HepG2 (cell line): ENCODE results near the gene ADORA2B.

ENCODE experiments used
- FOXM1 ChIP-seq: sonication (generic); formaldehyde crosslinking; IDR thresholded peaks from 2 replicates; pipeline ENCODE4 v1.5.0; 2020; ENCODE audit warnings: missing genetic modification reagents
- IKZF4 ChIP-seq: sonication (generic); formaldehyde crosslinking; IDR thresholded peaks from 2 replicates; pipeline ENCODE4 v1.5.1; 2020; ENCODE audit warnings: borderline replicate concordance, mild to moderate bottlenecking, low read depth, missing genetic modification reagents; ENCODE audit errors: not compliant biosample characterization
- SMC3 ChIP-seq: IDR thresholded peaks from 2 replicates; pipeline ENCODE4 v1.6.1; 2011; ENCODE audit warnings: low read length, improper control_type of control experiment
- TF ChIP-seq, protein P1 (sequence below): sonication (generic); formaldehyde crosslinking; IDR thresholded peaks from 2 replicates; pipeline ENCODE4 v1.5.0; 2020; ENCODE audit warnings: mild to moderate bottlenecking, missing genetic modification reagents, moderate library complexity

GRCh38 chr17:15917438-15918027 is 27.4 kb upstream of the ADORA2B start:
- TF ChIP-seq, protein P1, sequence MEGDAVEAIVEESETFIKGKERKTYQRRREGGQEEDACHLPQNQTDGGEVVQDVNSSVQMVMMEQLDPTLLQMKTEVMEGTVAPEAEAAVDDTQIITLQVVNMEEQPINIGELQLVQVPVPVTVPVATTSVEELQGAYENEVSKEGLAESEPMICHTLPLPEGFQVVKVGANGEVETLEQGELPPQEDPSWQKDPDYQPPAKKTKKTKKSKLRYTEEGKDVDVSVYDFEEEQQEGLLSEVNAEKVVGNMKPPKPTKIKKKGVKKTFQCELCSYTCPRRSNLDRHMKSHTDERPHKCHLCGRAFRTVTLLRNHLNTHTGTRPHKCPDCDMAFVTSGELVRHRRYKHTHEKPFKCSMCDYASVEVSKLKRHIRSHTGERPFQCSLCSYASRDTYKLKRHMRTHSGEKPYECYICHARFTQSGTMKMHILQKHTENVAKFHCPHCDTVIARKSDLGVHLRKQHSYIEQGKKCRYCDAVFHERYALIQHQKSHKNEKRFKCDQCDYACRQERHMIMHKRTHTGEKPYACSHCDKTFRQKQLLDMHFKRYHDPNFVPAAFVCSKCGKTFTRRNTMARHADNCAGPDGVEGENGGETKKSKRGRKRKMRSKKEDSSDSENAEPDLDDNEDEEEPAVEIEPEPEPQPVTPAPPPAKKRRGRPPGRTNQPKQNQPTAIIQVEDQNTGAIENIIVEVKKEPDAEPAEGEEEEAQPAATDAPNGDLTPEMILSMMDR, result no peak
- TF ChIP-seq IKZF4 (CRISPR knock-in tag) (no peak), SMC3 (no peak), FOXM1 (CRISPR knock-in tag) (no peak)
